HFF-Myc (cell line): ENCODE measurements around the gene CREB3.
A peak's percentile ranks its signal among the peaks of the same experiment; 100 is the strongest.

ENCODE experiments used
- DNase-seq: peaks from one replicate; pipeline ENCODE4 v3.0.0-alpha.2; 2011; ENCODE audit warnings: low read depth; ENCODE audit errors: extremely low read depth
- H3K4me3 ChIP-seq: replicated peaks from 2 replicates; pipeline ENCODE4 v1.5.1; 2011; ENCODE audit warnings: low read depth, mild to moderate bottlenecking, control low read depth, low read length
- CTCF ChIP-seq: IDR thresholded peaks from 2 replicates; pipeline ENCODE4 v1.5.1; 2012; ENCODE audit warnings: mild to moderate bottlenecking, low read depth, low read length, control low read depth; ENCODE audit errors: missing control alignments

CREB3 gene

DNA sequence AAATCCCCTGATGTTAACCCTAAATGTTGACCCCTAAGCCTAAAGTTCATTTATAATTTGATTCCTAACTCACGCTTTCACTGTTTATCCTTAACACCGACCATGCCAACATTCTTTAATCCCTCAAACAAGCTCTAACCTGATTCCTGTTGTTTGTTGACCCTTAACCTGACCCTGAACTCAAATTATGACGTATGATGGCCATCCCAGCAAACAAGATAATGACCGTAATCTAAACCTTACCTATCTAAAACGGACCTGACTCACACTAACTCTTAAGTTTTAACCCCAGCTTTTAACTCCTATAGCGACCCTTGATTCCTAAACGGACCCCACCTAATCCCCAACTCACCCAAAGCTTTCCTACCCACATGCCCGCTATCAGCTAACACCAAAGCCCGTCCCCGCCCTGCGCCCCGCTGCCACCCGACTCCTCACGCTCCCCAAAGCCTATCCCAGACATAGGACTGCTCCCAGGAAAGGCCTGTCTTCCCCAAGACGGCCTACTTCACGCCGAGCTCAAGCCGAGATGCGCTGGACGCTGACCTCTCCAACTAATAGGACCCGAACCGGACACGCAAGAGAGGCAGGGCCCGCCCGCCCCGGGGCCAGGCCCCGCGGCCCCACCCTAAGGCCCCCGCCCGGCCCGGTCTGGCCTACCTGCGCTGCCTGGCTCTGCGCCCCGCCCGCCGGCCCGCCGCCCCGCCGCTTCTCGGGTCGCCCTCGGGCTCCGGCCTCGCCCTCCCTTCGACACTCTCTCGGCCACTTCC lies 866 bp upstream of the CREB3 start:
- no peak for TF ChIP-seq CTCF
- peak overlapping the region; percentile 83 for H3K4me3 ChIP-seq
- no peak for DNase-seq

GRCh38 chr9:35732800-35733541 lies 505 bp downstream of the CREB3 start:
- peak overlapping the region; percentile 83 for H3K4me3 ChIP-seq
- TF ChIP-seq CTCF, result no peak
- DNase-seq, result no peak

DNA sequence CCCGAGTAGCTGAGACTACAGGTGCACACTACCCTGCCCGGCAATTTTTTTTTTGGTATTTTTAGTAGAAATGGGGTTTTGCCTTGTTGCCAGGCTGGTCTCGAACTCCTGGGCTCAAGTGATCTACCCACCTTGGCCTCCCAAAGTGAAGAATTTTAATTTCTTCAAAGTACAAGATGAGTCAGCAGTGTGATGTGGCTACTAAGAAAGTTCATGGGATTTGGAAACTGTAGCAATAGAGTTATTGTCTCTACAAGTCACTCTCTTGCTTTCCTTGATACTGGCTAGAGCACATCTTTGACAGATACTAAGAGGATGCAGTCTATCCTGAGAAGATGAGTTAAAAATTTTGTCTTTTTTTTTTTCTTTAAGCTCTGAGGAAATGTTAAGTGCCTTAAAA lies 1.6 kb downstream of the CREB3 start:
- H3K4me3 ChIP-seq, result no peak overlapping the region
- TF ChIP-seq CTCF, result no peak
- DNase-seq, result no peak

DNA sequence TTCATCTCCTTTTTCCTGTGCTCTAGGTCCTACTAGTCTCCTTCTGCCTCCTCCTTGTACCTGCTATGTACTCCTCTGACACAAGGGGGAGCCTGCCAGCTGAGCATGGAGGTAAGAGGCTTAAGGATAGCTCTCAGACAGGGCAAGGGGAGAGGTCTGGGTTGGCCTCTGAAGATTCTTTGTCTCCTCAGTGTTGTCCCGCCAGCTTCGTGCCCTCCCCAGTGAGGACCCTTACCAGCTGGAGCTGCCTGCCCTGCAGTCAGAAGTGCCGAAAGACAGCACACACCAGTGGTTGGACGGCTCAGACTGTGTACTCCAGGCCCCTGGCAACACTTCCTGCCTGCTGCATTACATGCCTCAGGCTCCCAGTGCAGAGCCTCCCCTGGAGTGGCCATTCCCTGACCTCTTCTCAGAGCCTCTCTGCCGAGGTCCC lies 3.8 kb downstream of the CREB3 start:
- H3K4me3 ChIP-seq, result no peak overlapping the region
- TF ChIP-seq CTCF, result peak; percentile 90
- DNase-seq, result no peak

GRCh38 chr9:35737143-35737542 lies 4.7 kb downstream of the CREB3 start:
- no peak for TF ChIP-seq CTCF
- no peak for DNase-seq
- no peak overlapping the region for H3K4me3 ChIP-seq

GRCh38 chr9:35738186-35738585 lies 5.7 kb downstream of the CREB3 start:
- TF ChIP-seq CTCF, result no peak
- no peak for DNase-seq
- no peak overlapping the region for H3K4me3 ChIP-seq
